HFF-Myc (cell line): ENCODE results near the gene MAP2K3.

Experiments
- DNase-seq: peaks from one replicate; pipeline ENCODE4 v3.0.0-alpha.2; 2011; ENCODE audit warnings: low read depth; ENCODE audit errors: extremely low read depth
- H3K4me3 ChIP-seq: replicated peaks from 2 replicates; pipeline ENCODE4 v1.5.1; 2011; ENCODE audit warnings: low read depth, mild to moderate bottlenecking, control low read depth, low read length
- CTCF ChIP-seq: IDR thresholded peaks from 2 replicates; pipeline ENCODE4 v1.5.1; 2012; ENCODE audit warnings: mild to moderate bottlenecking, low read depth, low read length, control low read depth; ENCODE audit errors: missing control alignments

The MAP2K3 gene

GRCh38 chr17:21298056-21298982 lies 13.8 kb downstream of the MAP2K3 start:
- DNase-seq: no peak
- no peak for TF ChIP-seq CTCF
- H3K4me3 ChIP-seq: no peak overlapping the region

DNA sequence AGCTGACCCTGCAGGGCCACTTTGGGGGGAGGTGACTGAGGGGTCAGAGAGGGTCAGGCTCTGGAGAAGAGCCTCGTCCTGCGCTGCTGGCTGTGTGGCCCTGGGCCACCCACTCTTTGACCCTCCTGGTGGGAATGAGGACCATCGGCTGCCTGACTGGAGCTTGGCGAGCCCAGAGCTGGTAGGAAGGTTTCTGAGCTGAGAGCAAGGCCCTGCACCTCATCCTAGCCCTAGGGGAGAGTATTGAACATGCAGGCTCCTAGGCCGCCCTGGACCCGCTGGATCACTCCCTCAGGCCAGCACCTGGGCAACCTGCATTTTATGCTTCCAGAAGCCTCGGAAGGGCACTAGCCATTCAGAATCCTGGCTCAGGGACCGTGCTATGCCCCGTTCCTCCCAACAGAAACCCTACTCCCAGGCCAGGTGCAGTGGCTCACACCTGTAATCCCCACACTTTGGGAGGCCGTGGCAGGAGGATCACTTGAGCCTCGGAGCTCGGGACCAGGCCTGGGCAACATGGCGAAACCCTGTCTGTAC lies 14.5 kb downstream of the MAP2K3 start:
- H3K4me3 ChIP-seq: no peak overlapping the region
- TF ChIP-seq CTCF: no peak
- no peak for DNase-seq

- no peak overlapping the region for H3K4me3 ChIP-seq
- no peak for DNase-seq
- TF ChIP-seq CTCF: no peak
Observed at GRCh38 chr17:21299981-21300600, 15.6 kb downstream of the MAP2K3 start.

DNA sequence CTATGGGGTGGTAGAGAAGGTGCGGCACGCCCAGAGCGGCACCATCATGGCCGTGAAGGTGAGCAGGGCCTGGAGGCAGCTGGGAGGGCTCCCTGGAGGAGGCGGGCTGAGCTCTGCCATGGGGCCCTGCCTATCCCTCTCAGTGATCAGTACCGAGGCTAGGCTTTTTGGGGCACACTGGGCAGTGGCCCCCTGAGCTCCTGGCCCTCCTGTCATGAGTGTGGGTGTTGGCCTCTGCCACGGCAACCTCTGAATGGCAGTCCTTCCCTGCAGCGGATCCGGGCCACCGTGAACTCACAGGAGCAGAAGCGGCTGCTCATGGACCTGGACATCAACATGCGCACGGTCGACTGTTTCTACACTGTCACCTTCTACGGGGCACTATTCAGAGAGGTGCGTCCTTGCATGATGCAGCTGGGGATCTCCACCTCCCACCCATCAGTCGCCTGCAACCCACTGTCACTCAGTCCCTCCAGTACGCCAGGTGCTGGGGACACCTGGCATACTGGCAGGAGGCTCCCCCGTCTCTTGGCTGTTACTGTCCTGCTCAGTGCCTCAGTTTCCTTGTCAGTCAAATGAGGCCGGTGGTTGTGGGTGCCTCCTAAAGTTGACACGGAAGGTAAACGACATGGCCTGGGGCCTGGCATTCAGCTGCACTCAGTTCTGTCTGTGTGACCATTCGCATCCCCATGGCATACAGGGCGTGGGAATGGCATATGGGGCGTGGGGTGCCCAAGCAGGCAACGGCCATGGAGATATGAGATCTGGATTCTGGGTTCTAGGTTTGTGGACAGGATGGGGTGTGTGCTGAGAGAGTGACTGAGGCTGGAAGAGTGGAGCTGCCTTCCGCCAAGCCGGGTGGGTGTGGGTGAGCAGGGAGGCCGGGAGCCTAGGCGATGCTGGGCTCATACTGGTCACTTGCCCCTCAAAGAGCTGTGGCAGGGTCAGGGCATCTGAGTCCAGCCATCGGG lies 16.4 kb downstream of the MAP2K3 start:
- TF ChIP-seq CTCF: no peak
- no peak overlapping the region for H3K4me3 ChIP-seq
- no peak for DNase-seq

- no peak for TF ChIP-seq CTCF
- H3K4me3 ChIP-seq: no peak overlapping the region
- no peak for DNase-seq
Observed at GRCh38 chr17:21301593-21302550, 17.4 kb downstream of the MAP2K3 start.
